CD4-positive, CD25-positive, alpha-beta regulatory T cell (primary cell): ENCODE measurements around the gene WDR26. TPM values are rescaled to one million over a fixed set of nuclear protein-coding genes. Genes with fewer than 3 reads are reported as not detected.

Source experiments
- ATAC-seq, 2 donors: fragments of 150-1000 bp; cut with Tn5 transposase; one replicate each; pipeline ENCODE4 v1.10.0; 2021; ENCODE audit warnings: low read depth in 2 of 2, moderate number of reproducible peaks in 2 of 2, moderate library complexity in 1 of 2
- DNase-seq, 3 donors: peaks; one replicate each; pipeline versions ENCODE4 v3.0.0 to v3.0.0-alpha.2; 2012 to 2022; ENCODE audit warnings: mixed read lengths in 1 of 3
- H3K27ac ChIP-seq: one replicate; pipeline ENCODE4 v1.7.0; 2013; ENCODE audit warnings: mild to moderate bottlenecking, low read length; ENCODE audit not compliant: insufficient read depth, poor library complexity, severe bottlenecking
- H3K27me3 ChIP-seq: one replicate; pipeline ENCODE4 v1.7.0; 2013; ENCODE audit warnings: low read length; ENCODE audit not compliant: control insufficient read depth, insufficient read depth
- H3K36me3 ChIP-seq: one replicate; pipeline ENCODE4 v1.7.0; 2013; ENCODE audit warnings: mild to moderate bottlenecking, low read length, moderate library complexity; ENCODE audit not compliant: control insufficient read depth, insufficient read depth
- H3K4me1 ChIP-seq: 2 replicates; pipeline ENCODE4 v1.7.0; 2013; ENCODE audit warnings: mild to moderate bottlenecking, low read length; ENCODE audit not compliant: insufficient read depth, control insufficient read depth, poor library complexity, severe bottlenecking
- H3K4me3 ChIP-seq: one replicate; pipeline ENCODE4 v1.7.0; 2013; ENCODE audit warnings: low read depth, mild to moderate bottlenecking, low read length, moderate library complexity
- H3K9me3 ChIP-seq, 2 experiments: 1 replicate in 1 of 2; 2 replicates in 1 of 2; pipeline ENCODE4 v1.7.0; 2013; ENCODE audit warnings: low read length in 2 of 2, mild to moderate bottlenecking in 1 of 2, moderate library complexity in 1 of 2; ENCODE audit not compliant: control insufficient read depth in 2 of 2
- H3K27ac Mint-ChIP-seq, 3 donors: one replicate each; pipeline ENCODE4 v1.8.0; 2020 to 2022; ENCODE audit warnings: mild to moderate bottlenecking in 3 of 3, mixed read lengths in 3 of 3, moderate library complexity in 2 of 3
- H3K27me3 Mint-ChIP-seq: one replicate; pipeline ENCODE4 v1.8.0; 2022; ENCODE audit warnings: mild to moderate bottlenecking, mixed read lengths
- H3K36me3 Mint-ChIP-seq: one replicate; pipeline ENCODE4 v1.8.0; 2020; ENCODE audit warnings: mixed read lengths
- H3K4me1 Mint-ChIP-seq, 4 donors: one replicate each; pipeline ENCODE4 v1.8.0; 2020 to 2022; ENCODE audit warnings: mixed read lengths in 4 of 4, mild to moderate bottlenecking in 1 of 4
- H3K4me3 Mint-ChIP-seq, 4 donors: one replicate each; pipeline ENCODE4 v1.8.0; 2020 to 2022; ENCODE audit warnings: mild to moderate bottlenecking in 4 of 4, mixed read lengths in 4 of 4, moderate library complexity in 3 of 4
- H3K9me3 Mint-ChIP-seq, 7 donors: one replicate each; pipeline ENCODE4 v1.8.0; 2020 to 2022; ENCODE audit warnings: mixed read lengths in 7 of 7, mild to moderate bottlenecking in 3 of 7, moderate library complexity in 2 of 7
- polyA plus RNA-seq, 4 donors: library from polyadenylated mRNA; unstranded; fragments of 300-500 nt; fragmentation: Illumina TruSeq; gene quantifications; one replicate each; pipeline ENCODE4 v1.2.3, GENCODE V29; 2021
- total RNA-seq: library from RNA; stranded (reverse); gene quantifications from one replicate; pipeline ENCODE4 v1.2.3, GENCODE V29; 2022

The WDR26 gene
- total and polyA plus RNA-seq, 5 donors from 2014 or later = 2.6 to 209 (median 3.7) TPM

GRCh38 chr1:224433701-224434672 is 610 bp downstream of the WDR26 start:
- H3K27ac Mint-ChIP-seq = peak overlapping the region; percentile 97 to 99 (median 98)
- Histone ChIP-seq H3K27ac (peak overlapping the region; percentile 92), H3K4me1 (peaks cover 57% of the 10 kb centered on the region)

GRCh38 chr1:224433041-224433691 is 1.4 kb downstream of the WDR26 start:
- Histone ChIP-seq H3K27ac (peak overlapping the region; percentile 90), H3K4me1 (peaks cover 60% of the 10 kb centered on the region), H3K4me3 (peak overlapping the region; percentile 91), H3K27me3 (no peaks in the 10 kb centered on the region), H3K36me3 (peaks cover 8% of the 10 kb centered on the region), H3K9me3 (no peaks in the 10 kb centered on the region)
- no peaks in the 10 kb centered on the region for H3K27me3 Mint-ChIP-seq
- H3K9me3 Mint-ChIP-seq = no peaks in the 10 kb centered on the region
- DNase-seq (peak; percentile 19 to 37 (median 34)), ATAC-seq (no peak)
- H3K4me3 Mint-ChIP-seq = peak overlapping the region; percentile 92 to 97 (median 94)
- peak overlapping the region; percentile 95 to 97 (median 95) for H3K27ac Mint-ChIP-seq
- peaks cover under 1% of the 10 kb centered on the region for H3K36me3 Mint-ChIP-seq
- H3K4me1 Mint-ChIP-seq = peaks cover 36 to 58% (median 46%) of the 10 kb centered on the region in 4 donors

More at GRCh38 chr1:224433701-224434672, 610 bp downstream of the WDR26 start:
- peak; percentile 52 to 63 (median 61) for DNase-seq
- H3K9me3 Mint-ChIP-seq = no peaks in the 10 kb centered on the region
- Histone ChIP-seq H3K4me3 (peak overlapping the region; percentile 91), H3K9me3 (no peaks in the 10 kb centered on the region), H3K36me3 (peaks cover 4% of the 10 kb centered on the region), H3K27me3 (no peaks in the 10 kb centered on the region)
- H3K4me3 Mint-ChIP-seq = peak overlapping the region; percentile 92 to 97 (median 94)
- H3K4me1 Mint-ChIP-seq = peaks cover 35 to 54% (median 46%) of the 10 kb centered on the region in 4 donors
- H3K27me3 Mint-ChIP-seq = no peaks in the 10 kb centered on the region
- ATAC-seq = peak; percentile 4 to 16
- peaks cover 2% of the 10 kb centered on the region for H3K36me3 Mint-ChIP-seq

GRCh38 chr1:224432672-224433040 is 1.9 kb downstream of the WDR26 start:
- peaks cover 39 to 62% (median 50%) of the 10 kb centered on the region in 4 donors for H3K4me1 Mint-ChIP-seq
- H3K27me3 Mint-ChIP-seq = no peaks in the 10 kb centered on the region
- H3K27ac ChIP-seq = peak overlapping the region; percentile 90
- ATAC-seq (no peak), DNase-seq (peak in 2 of 3 donors; percentile 25 to 50)
- H3K4me1 ChIP-seq = peaks cover 65% of the 10 kb centered on the region
- no peaks in the 10 kb centered on the region for H3K27me3 ChIP-seq
- H3K4me3 ChIP-seq = peak overlapping the region; percentile 91
- peak overlapping the region; percentile 92 to 97 (median 94) for H3K4me3 Mint-ChIP-seq
- no peaks in the 10 kb centered on the region for H3K9me3 ChIP-seq
- peaks cover 10% of the 10 kb centered on the region for H3K36me3 ChIP-seq
- H3K9me3 Mint-ChIP-seq = no peaks in the 10 kb centered on the region
- peaks cover 4% of the 10 kb centered on the region for H3K36me3 Mint-ChIP-seq
- H3K27ac Mint-ChIP-seq = peak overlapping the region; percentile 95 to 97 (median 95)

GRCh38 chr1:224432146-224432545 is 2.5 kb downstream of the WDR26 start:
- Mint-ChIP-seq H3K27ac (peak overlapping the region; percentile 95 to 97 (median 95)), H3K27me3 (no peaks in the 10 kb centered on the region), H3K4me1 (peaks cover 42 to 65% (median 52%) of the 10 kb centered on the region in 4 donors), H3K36me3 (peaks cover 8% of the 10 kb centered on the region), H3K9me3 (no peaks in the 10 kb centered on the region), H3K4me3 (peak overlapping the region; percentile 92 to 97 (median 94))
- Histone ChIP-seq H3K27me3 (no peaks in the 10 kb centered on the region), H3K27ac (peak overlapping the region; percentile 90), H3K4me3 (peak overlapping the region; percentile 91), H3K4me1 (peaks cover 69% of the 10 kb centered on the region), H3K36me3 (peaks cover 14% of the 10 kb centered on the region), H3K9me3 (no peaks in the 10 kb centered on the region)
- ATAC-seq (no peak), DNase-seq (no peak)

- H3K27me3 ChIP-seq = no peaks in the 10 kb centered on the region
- ATAC-seq (no peak), DNase-seq (no peak)
- H3K4me1 ChIP-seq = peaks cover 69% of the 10 kb centered on the region
- H3K9me3 ChIP-seq = no peaks in the 10 kb centered on the region
- peak overlapping the region; percentile 92 to 97 (median 94) for H3K4me3 Mint-ChIP-seq
- peaks cover 9% of the 10 kb centered on the region for H3K36me3 Mint-ChIP-seq
- peak overlapping the region; percentile 91 for H3K4me3 ChIP-seq
- H3K27me3 Mint-ChIP-seq = no peaks in the 10 kb centered on the region
- peaks cover 16% of the 10 kb centered on the region for H3K36me3 ChIP-seq
- peaks cover 40 to 62% (median 51%) of the 10 kb centered on the region in 4 donors for H3K4me1 Mint-ChIP-seq
- H3K9me3 Mint-ChIP-seq = no peaks in the 10 kb centered on the region
- peak overlapping the region; percentile 68 to 95 (median 92) for H3K27ac Mint-ChIP-seq
- H3K27ac ChIP-seq = peak overlapping the region; percentile 90
These were observed 2.9 kb downstream of the WDR26 start for GRCh38 chr1:224431726-224432125.

- H3K27ac Mint-ChIP-seq = peak overlapping the region; percentile 68 to 94 (median 76)
- Histone ChIP-seq H3K4me1 (peaks cover 63% of the 10 kb centered on the region), H3K27ac (peak overlapping the region; percentile 90), H3K27me3 (no peaks in the 10 kb centered on the region), H3K36me3 (peaks cover 17% of the 10 kb centered on the region), H3K9me3 (no peaks in the 10 kb centered on the region), H3K4me3 (peak overlapping the region; percentile 91)
- peak in 1 of 2 donors; percentile 18 for ATAC-seq
- H3K9me3 Mint-ChIP-seq = no peaks in the 10 kb centered on the region
- no peaks in the 10 kb centered on the region for H3K27me3 Mint-ChIP-seq
- H3K4me3 Mint-ChIP-seq = peak overlapping the region; percentile 83 to 95 (median 86)
- peak; percentile 44 to 86 (median 71) for DNase-seq
- peaks cover 9% of the 10 kb centered on the region for H3K36me3 Mint-ChIP-seq
- H3K4me1 Mint-ChIP-seq = peaks cover 33 to 62% (median 48%) of the 10 kb centered on the region in 4 donors
These were observed 4.0 kb downstream of the WDR26 start for GRCh38 chr1:224430511-224431113.

GRCh38 chr1:224429616-224430326 is 4.8 kb downstream of the WDR26 start:
- H3K4me3 Mint-ChIP-seq = peak overlapping the region in 2 of 4 donors; percentile 13 to 59

More at GRCh38 chr1:224429616-224430326, 4.8 kb downstream of the WDR26 start:
- Histone ChIP-seq H3K27me3 (no peaks in the 10 kb centered on the region), H3K4me1 (peaks cover 63% of the 10 kb centered on the region), H3K9me3 (no peaks in the 10 kb centered on the region), H3K36me3 (peaks cover 25% of the 10 kb centered on the region), H3K27ac (peak overlapping the region; percentile 90), H3K4me3 (peak overlapping the region; percentile 91)
- DNase-seq (no peak), ATAC-seq (no peak)
- Mint-ChIP-seq H3K27ac (no peak overlapping the region), H3K9me3 (no peaks in the 10 kb centered on the region), H3K27me3 (no peaks in the 10 kb centered on the region), H3K4me1 (peaks cover 34 to 63% (median 52%) of the 10 kb centered on the region in 4 donors), H3K36me3 (peaks cover 17% of the 10 kb centered on the region)
